Thoracic aorta endothelial cell (primary cell): Measurements from ENCODE around the gene KRTAP4-7. TPM values are rescaled to one million over a fixed set of nuclear protein-coding genes. Genes with fewer than 3 reads are reported as not detected.

Experiments
- total RNA-seq: library from RNA; depleted of rRNA; stranded (reverse); fragments of >200 nt; gene quantifications from 2 replicates; pipeline ENCODE4 v1.2.3, GENCODE V29; 2012

KRTAP4-7 gene
- not detected in 2 replicates for total RNA-seq

DNA sequence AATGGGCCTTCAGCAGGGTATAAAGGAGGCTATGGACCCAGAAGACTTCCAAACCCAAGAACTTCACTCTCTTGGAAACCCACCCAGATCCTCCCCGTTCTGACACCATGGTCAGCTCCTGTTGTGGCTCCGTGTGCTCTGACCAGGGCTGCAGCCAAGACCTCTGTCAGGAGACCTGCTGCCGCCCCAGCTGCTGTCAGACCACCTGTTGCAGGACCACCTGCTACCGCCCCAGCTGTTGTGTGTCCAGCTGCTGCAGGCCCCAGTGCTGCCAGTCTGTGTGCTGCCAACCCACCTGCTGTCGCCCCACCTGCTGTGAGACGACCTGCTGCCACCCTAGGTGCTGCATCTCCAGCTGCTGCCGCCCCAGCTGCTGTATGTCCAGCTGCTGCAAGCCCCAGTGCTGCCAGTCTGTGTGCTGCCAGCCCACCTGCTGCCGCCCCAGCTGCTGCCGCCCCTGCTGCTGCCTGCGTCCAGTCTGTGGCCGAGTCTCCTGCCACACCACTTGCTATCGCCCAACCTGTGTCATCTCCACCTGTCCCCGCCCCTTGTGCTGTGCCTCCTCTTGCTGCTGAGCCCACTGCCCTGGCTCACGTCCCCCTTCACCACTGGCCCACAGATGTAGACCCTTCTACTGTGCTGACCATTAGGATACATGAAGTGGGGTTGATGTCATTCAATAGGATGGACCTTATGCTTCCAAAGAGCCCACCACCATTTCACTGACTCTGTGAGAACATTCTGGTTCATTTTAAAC is at the start of gene KRTAP4-7:
TSS of gene KRTAP4-7 (plus strand) at position 51 of the 757 bp plus-strand sequence. CDS start at position 108, 57 bp downstream.

DNA sequence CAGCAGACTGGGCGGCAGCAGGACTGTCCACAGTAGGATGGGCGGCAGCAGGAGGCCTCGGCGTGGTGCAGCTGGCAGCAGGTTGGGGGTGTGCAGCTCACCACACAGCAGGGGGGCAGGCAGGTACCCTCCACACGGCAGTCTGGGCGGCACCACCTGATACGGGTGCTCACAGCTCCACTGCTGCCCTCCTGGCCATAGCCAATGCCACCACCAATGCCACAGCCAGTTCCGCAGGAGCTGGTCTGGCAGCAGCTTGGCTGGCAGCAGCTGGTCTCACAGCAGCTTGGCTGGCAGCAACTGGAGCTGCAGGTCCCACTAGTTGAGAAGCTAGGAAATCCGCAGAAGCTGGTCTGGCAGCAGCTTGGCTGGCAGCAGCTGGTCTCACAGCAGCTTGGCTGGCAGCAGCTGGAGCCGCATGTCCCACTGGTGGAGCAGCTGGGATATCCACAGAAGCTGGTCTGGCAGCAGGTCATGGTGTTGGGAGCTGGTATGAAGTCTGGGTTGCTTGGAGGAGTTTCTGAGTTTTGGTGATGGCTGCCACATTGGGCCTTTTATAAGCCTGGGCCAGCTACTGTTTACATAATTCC is 49.5 kb upstream of the KRTAP4-7 start, which contains the start of gene KRTAP1-3:
TSS of gene KRTAP1-3 (minus strand) at position 529 of the 590 bp plus-strand sequence. CDS start at position 476, 53 bp downstream.

GRCh38 chr17:41040783-41041571 is 43.0 kb upstream of the KRTAP4-7 start, which contains the start of gene KRTAP1-1:
Gene KRTAP1-1, minus strand, starts transcription at chr17:41041450. Its CDS starts 53 bp downstream, at chr17:41041397.

DNA sequence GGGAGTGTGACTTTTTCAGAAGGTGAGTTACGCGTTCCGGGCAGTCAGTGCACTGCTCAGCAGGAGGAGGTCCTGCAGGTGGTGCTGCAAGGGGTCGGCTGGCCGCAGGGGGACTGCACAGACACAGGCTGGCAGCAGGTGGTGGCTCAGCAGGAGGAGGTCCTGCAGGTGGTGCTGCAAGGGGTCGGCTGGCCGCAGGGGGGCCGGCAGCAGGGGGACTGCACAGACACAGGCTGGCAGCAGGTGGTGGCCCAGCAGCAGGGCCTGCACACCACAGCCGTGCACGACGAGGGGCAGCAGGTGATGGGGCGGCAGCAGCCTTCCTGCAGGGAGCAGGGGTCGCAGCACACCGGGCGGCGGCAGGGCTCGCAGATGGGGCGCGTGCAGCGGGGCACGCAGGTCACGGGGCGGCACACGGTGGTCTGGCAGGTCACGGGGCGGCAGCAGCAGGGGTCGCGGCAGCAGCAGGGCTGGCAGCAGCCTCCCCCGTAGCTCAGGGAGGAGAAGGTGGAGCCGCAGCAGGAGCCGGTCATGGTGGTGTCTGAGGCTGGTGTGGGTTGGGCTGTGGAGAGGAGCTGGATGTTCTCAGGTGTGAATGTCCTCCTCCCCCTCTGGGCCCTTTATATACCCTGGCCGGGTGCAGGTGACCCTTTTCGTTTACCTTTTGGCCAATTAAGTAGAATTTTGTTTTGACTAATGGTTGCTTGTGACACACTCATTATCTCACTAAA is 37.0 kb upstream of the KRTAP4-7 start, which contains the start of gene KRTAP2-1:
TSS of gene KRTAP2-1 (minus strand) at position 582 of the 731 bp plus-strand sequence. CDS start at position 533, 49 bp downstream.

DNA sequence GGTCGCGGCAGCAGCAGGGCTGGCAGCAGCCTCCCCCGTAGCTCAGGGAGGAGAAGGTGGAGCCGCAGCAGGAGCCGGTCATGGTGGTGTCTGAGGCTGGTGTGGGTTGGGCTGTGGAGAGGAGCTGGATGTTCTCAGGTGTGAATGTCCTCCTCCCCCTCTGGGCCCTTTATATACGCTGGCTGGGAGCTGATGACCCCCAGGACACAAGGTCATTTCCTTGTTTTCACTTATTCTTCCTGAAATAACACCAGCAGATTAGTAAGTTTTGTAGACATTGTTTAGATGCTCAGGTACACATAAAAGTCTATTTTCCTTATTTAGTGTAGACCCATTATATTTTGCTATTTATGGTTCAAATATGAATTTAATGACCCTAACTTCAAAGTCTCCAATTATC is 28.8 kb upstream of the KRTAP4-7 start, which contains the start of gene KRTAP2-2:
TSS of gene KRTAP2-2 (minus strand) at position 101 of the 400 bp plus-strand sequence. CDS start at position 82, 19 bp downstream.

DNA sequence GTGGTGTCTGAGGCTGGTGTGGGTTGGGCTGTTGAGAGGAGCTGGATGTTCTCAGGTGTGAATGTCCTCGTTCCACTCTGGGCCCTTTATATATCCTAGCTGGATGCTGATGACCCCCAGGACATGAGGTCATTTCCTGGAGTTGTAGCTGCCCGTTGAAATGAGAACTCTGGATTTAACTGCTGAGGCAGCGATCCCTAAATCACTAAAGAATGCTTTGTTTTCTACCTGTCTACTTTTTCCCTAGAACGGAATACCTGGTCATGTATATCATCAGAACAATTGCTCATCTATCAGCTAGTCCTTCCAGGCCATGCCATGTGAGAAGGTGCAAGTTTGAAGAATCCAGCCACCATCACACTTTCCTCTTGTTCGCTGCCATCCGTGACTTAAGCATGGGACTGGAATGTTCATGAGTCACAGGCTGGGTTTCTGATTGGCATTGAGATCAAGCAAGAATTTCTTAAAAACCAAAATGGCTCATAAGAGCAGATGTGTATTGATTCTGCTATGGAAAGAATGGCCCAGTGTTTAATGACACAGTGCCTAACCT is 23.8 kb upstream of the KRTAP4-7 start, which contains the start of gene KRTAP2-3:
TSS of gene KRTAP2-3 (minus strand) at position 63 of the 553 bp plus-strand sequence. CDS start 64 bp downstream, outside the sequence.

GRCh38 chr17:41065829-41066624 is 17.9 kb upstream of the KRTAP4-7 start, which contains the start of gene KRTAP2-4:
Gene KRTAP2-4, minus strand, starts transcription at chr17:41065879. Its CDS starts 34 bp downstream, at chr17:41065845.

GRCh38 chr17:41098042-41098441 is 14.1 kb downstream of the KRTAP4-7 start, which contains the start of gene KRTAP4-8:
Gene KRTAP4-8, minus strand, starts transcription at chr17:41098142. Its CDS starts 58 bp downstream, at chr17:41098084.

GRCh38 chr17:41101586-41102259 is 17.8 kb downstream of the KRTAP4-7 start, which contains the start of gene KRTAP4-16:
Gene KRTAP4-16, minus strand, starts transcription at chr17:41102209. Its CDS starts 0 bp downstream, at chr17:41102209.

DNA sequence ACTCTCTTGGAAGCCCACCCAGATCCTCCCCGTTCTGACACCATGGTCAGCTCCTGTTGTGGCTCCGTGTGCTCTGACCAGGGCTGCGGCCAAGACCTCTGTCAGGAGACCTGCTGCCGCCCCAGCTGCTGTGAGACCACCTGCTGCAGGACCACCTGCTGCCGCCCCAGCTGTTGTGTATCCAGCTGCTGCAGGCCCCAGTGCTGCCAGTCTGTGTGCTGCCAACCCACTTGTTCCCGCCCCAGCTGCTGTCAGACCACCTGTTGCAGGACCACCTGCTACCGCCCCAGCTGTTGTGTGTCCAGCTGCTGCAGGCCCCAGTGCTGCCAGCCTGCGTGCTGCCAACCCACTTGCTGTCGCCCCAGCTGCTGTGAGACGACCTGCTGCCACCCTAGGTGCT is 21.4 kb downstream of the KRTAP4-7 start, which contains the start of gene KRTAP4-9:
TSS of gene KRTAP4-9 (plus strand) at position 43 of the 400 bp plus-strand sequence. CDS start at position 43, 0 bp downstream.

GRCh38 chr17:41117846-41118386 is 34.0 kb downstream of the KRTAP4-7 start, which contains the start of gene KRTAP4-11:
Gene KRTAP4-11, minus strand, starts transcription at chr17:41118373. Its CDS starts 58 bp downstream, at chr17:41118315.

DNA sequence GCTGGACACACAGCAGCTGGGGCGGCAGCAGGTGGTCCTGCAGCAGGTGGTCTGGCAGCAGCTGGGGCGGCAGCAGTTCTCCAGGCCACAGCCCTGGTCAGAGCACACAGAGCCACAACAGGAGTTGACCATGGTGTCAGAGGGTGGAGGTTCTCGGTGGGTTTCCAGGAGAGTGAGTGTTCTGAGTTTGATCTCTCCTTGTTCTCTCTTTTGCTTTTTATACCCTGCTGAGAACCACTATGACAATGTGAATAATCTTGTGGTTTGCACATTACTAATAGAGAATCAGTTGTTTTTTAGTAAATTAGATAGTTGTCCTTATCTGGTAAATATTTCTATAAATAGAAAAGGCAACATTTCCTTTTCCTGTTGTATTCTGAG is 40.0 kb downstream of the KRTAP4-7 start, which contains the start of gene KRTAP4-12:
TSS of gene KRTAP4-12 (minus strand) at position 192 of the 381 bp plus-strand sequence. CDS start at position 132, 60 bp downstream.

Other genes starting within 250 kb of the KRTAP4-7 start
- gene KRT12, start 216.9 kb upstream of the KRTAP4-7 start, total RNA-seq = not detected in 2 replicates
- gene KRT20, start 198.9 kb upstream of the KRTAP4-7 start, total RNA-seq = not detected in 2 replicates
- gene KRT23, start 146.5 kb upstream of the KRTAP4-7 start, total RNA-seq = not detected in 2 replicates
- not detected in 2 replicates for gene KRT39, start 117.2 kb upstream of the KRTAP4-7 start, total RNA-seq
- not detected in 2 replicates for gene KRT40, start 99.8 kb upstream of the KRTAP4-7 start, total RNA-seq
- gene KRTAP3-3, start 90.0 kb upstream of the KRTAP4-7 start, total RNA-seq = not detected in 2 replicates
- not detected in 2 replicates for gene KRTAP3-2, start 84.2 kb upstream of the KRTAP4-7 start, total RNA-seq
- not detected in 2 replicates for gene KRTAP3-1, start 75.0 kb upstream of the KRTAP4-7 start, total RNA-seq
- gene KRTAP1-5, start 56.9 kb upstream of the KRTAP4-7 start, total RNA-seq = not detected in 2 replicates
- not detected in 2 replicates for gene KRTAP1-4, start 54.0 kb upstream of the KRTAP4-7 start, total RNA-seq
- not detected in 2 replicates for gene KRTAP1-3, start 49.3 kb upstream of the KRTAP4-7 start, total RNA-seq
- not detected in 2 replicates for gene KRTAP1-1, start 42.7 kb upstream of the KRTAP4-7 start, total RNA-seq
- not detected in 2 replicates for gene KRTAP2-1, start 36.8 kb upstream of the KRTAP4-7 start, total RNA-seq
- not detected in 2 replicates for gene KRTAP2-2, start 28.9 kb upstream of the KRTAP4-7 start, total RNA-seq
- not detected in 2 replicates for gene KRTAP2-3, start 24.0 kb upstream of the KRTAP4-7 start, total RNA-seq
- gene KRTAP2-4, start 18.3 kb upstream of the KRTAP4-7 start, total RNA-seq = not detected in 2 replicates
- gene KRTAP4-8, start 14.0 kb downstream of the KRTAP4-7 start, total RNA-seq = not detected in 2 replicates
- gene KRTAP4-16, start 18.1 kb downstream of the KRTAP4-7 start, total RNA-seq = not detected in 2 replicates
- not detected in 2 replicates for gene KRTAP4-9, start 21.2 kb downstream of the KRTAP4-7 start, total RNA-seq
- gene KRTAP4-11, start 34.2 kb downstream of the KRTAP4-7 start, total RNA-seq = not detected in 2 replicates
- not detected in 2 replicates for gene KRTAP4-12, start 40.0 kb downstream of the KRTAP4-7 start, total RNA-seq
- not detected in 2 replicates for gene KRTAP4-6, start 56.4 kb downstream of the KRTAP4-7 start, total RNA-seq
- gene KRTAP4-5, start 65.7 kb downstream of the KRTAP4-7 start, total RNA-seq = not detected in 2 replicates
- not detected in 2 replicates for gene KRTAP4-4, start 76.6 kb downstream of the KRTAP4-7 start, total RNA-seq
- gene KRTAP4-3, start 84.1 kb downstream of the KRTAP4-7 start, total RNA-seq = not detected in 2 replicates
- gene KRTAP4-2, start 94.1 kb downstream of the KRTAP4-7 start, total RNA-seq = not detected in 2 replicates
- not detected in 2 replicates for gene KRTAP4-1, start 100.8 kb downstream of the KRTAP4-7 start, total RNA-seq
- gene KRTAP9-1, start 105.7 kb downstream of the KRTAP4-7 start, total RNA-seq = not detected in 2 replicates
- not detected in 2 replicates for gene KRTAP9-2, start 142.5 kb downstream of the KRTAP4-7 start, total RNA-seq
- not detected in 2 replicates for gene KRTAP9-3, start 148.3 kb downstream of the KRTAP4-7 start, total RNA-seq
- not detected in 2 replicates for gene KRTAP9-8, start 153.8 kb downstream of the KRTAP4-7 start, total RNA-seq
- gene KRTAP9-4, start 165.5 kb downstream of the KRTAP4-7 start, total RNA-seq = not detected in 2 replicates
- gene KRTAP9-9, start 171.2 kb downstream of the KRTAP4-7 start, total RNA-seq = not detected in 2 replicates
- not detected in 2 replicates for gene KRTAP9-6, start 181.2 kb downstream of the KRTAP4-7 start, total RNA-seq
- not detected in 2 replicates for gene KRTAP9-7, start 191.5 kb downstream of the KRTAP4-7 start, total RNA-seq
- gene KRTAP29-1, start 218.7 kb downstream of the KRTAP4-7 start, total RNA-seq = not detected in 2 replicates
- gene KRTAP16-1, start 225.2 kb downstream of the KRTAP4-7 start, total RNA-seq = not detected in 2 replicates
- gene KRTAP17-1, start 231.6 kb downstream of the KRTAP4-7 start, total RNA-seq = not detected in 2 replicates